Measurements from ENCODE around the gene POGZ. TPM values are rescaled to one million over a fixed set of nuclear protein-coding genes. Genes with fewer than 3 reads are reported as not detected.
A peak's percentile ranks its signal among the peaks of the same experiment; 100 is the strongest.

The POGZ gene
- total RNA-seq, 1 donor from 2014 or later, result 145 TPM

GRCh38 chr1:151364996-151365395, 94.3 kb downstream of the POGZ start:
- DNase-seq (ENCODE audit: low read depth, low spot score), result no peak
- no peak overlapping the region for H3K4me3 Mint-ChIP-seq
- no peak for TF ChIP-seq CTCF (conservative IDR thresholded peaks at IDR 0.05)
- H3K9me3 Mint-ChIP-seq, result peaks cover 19% of the 10 kb centered on the region
- no peaks in the 10 kb centered on the region for H3K4me1 Mint-ChIP-seq
- peak overlapping the region; percentile 53 for H3K27ac Mint-ChIP-seq (ENCODE audit: unreplicated experiment)
- H3K36me3 Mint-ChIP-seq (ENCODE audit: low read depth), result peaks cover 30% of the 10 kb centered on the region
- H3K27me3 Mint-ChIP-seq (ENCODE audit: low read depth), result no peaks in the 10 kb centered on the region

GRCh38 chr1:151362308-151363155, 96.8 kb downstream of the POGZ start:
- H3K9me3 Mint-ChIP-seq, result peaks cover 19% of the 10 kb centered on the region
- no peak overlapping the region for H3K27ac Mint-ChIP-seq (ENCODE audit: unreplicated experiment)
- no peak for TF ChIP-seq CTCF (conservative IDR thresholded peaks at IDR 0.05)
- H3K27me3 Mint-ChIP-seq (ENCODE audit: low read depth), result no peaks in the 10 kb centered on the region
- DNase-seq (ENCODE audit: low read depth, low spot score), result no peak
- no peak overlapping the region for H3K4me3 Mint-ChIP-seq
- H3K36me3 Mint-ChIP-seq (ENCODE audit: low read depth), result peaks cover 30% of the 10 kb centered on the region
- H3K4me1 Mint-ChIP-seq, result no peaks in the 10 kb centered on the region

GRCh38 chr1:151361883-151362282, 97.4 kb downstream of the POGZ start:
- Mint-ChIP-seq H3K36me3 (ENCODE audit: low read depth) (peaks cover 30% of the 10 kb centered on the region), H3K27ac (ENCODE audit: unreplicated experiment) (no peak overlapping the region), H3K4me3 (no peak overlapping the region), H3K9me3 (peaks cover 19% of the 10 kb centered on the region), H3K4me1 (no peaks in the 10 kb centered on the region), H3K27me3 (ENCODE audit: low read depth) (no peaks in the 10 kb centered on the region)
- TF ChIP-seq CTCF (conservative IDR thresholded peaks at IDR 0.05), result no peak
- DNase-seq (ENCODE audit: low read depth, low spot score), result no peak

GRCh38 chr1:151356696-151357095, 102.6 kb downstream of the POGZ start:
- H3K36me3 Mint-ChIP-seq (ENCODE audit: low read depth), result peaks cover 11% of the 10 kb centered on the region
- H3K27me3 Mint-ChIP-seq (ENCODE audit: low read depth), result no peaks in the 10 kb centered on the region
- H3K4me1 Mint-ChIP-seq, result no peaks in the 10 kb centered on the region
- DNase-seq (ENCODE audit: low read depth, low spot score), result no peak
- no peak overlapping the region for H3K4me3 Mint-ChIP-seq
- peaks cover 12% of the 10 kb centered on the region for H3K9me3 Mint-ChIP-seq
- TF ChIP-seq CTCF (conservative IDR thresholded peaks at IDR 0.05), result no peak
- H3K27ac Mint-ChIP-seq (ENCODE audit: unreplicated experiment), result no peak overlapping the region

Other genes starting within 250 kb of the POGZ start
- gene PSMD4, start 204.8 kb downstream of the POGZ start, total RNA-seq, result 209 and 214 TPM in 2 replicates
- gene ZNF687, start 177.2 kb downstream of the POGZ start, total RNA-seq, result 34.9 and 39.9 TPM in 2 replicates
- gene PI4KB, start 132.1 kb downstream of the POGZ start, total RNA-seq, result 46.3 and 52.0 TPM in 2 replicates
- 71.3 and 73.5 TPM in 2 replicates for gene RFX5, start 112.2 kb downstream of the POGZ start, total RNA-seq
- 35.9 and 36.2 TPM in 2 replicates for gene SELENBP1, start 86.8 kb downstream of the POGZ start, total RNA-seq
- 278 and 279 TPM in 2 replicates for gene PSMB4, start 59.9 kb downstream of the POGZ start, total RNA-seq
- 6.7 and 7.2 TPM in 2 replicates for gene CGN, start 51.9 kb upstream of the POGZ start, total RNA-seq
- gene TUFT1, start 80.8 kb upstream of the POGZ start, total RNA-seq, result 7.5 TPM in 2 replicates
- 48.3 and 53.6 TPM in 2 replicates for gene SNX27, start 152.6 kb upstream of the POGZ start, total RNA-seq